ENCODE measurements around the gene SAP25.

GRCh38 chr7:100572281-100572948 is 1.3 kb downstream of the SAP25 start:
- TF ChIP-seq CTCF (IDR thresholded peaks at IDR 0.05) (no peak), POLR2A (IDR thresholded peaks at IDR 0.05) (no peak)
